GM21723 (cell line): ENCODE results near the gene PRR14.

Source experiments
- ATAC-seq: cut with Tn5 transposase; IDR thresholded peaks from one replicate; pipeline ENCODE4 v1.9.1; 2021; ENCODE audit warnings: mild to moderate bottlenecking, moderate library complexity; ENCODE audit not compliant: unreplicated experiment

PRR14 gene

GRCh38 chr16:30658731-30659506 is 8.2 kb downstream of the PRR14 start:
- peak; percentile 57 for ATAC-seq

GRCh38 chr16:30659507-30660423 is 9.0 kb downstream of the PRR14 start:
- no peak for ATAC-seq

GRCh38 chr16:30660424-30661261 is 9.9 kb downstream of the PRR14 start:
- ATAC-seq = no peak

- no peak for ATAC-seq
Observed at GRCh38 chr16:30662449-30662848, 11.7 kb downstream of the PRR14 start.

- ATAC-seq = no peak
Observed at GRCh38 chr16:30663038-30663437, 12.3 kb downstream of the PRR14 start.

GRCh38 chr16:30663820-30664219 is 13.1 kb downstream of the PRR14 start:
- ATAC-seq = no peak

GRCh38 chr16:30664616-30665109 is 13.9 kb downstream of the PRR14 start:
- no peak for ATAC-seq

GRCh38 chr16:30665155-30665829 is 14.5 kb downstream of the PRR14 start:
- ATAC-seq = no peak

- ATAC-seq = no peak
Observed at GRCh38 chr16:30665830-30666190, 15.1 kb downstream of the PRR14 start.

GRCh38 chr16:30666681-30667080 is 15.9 kb downstream of the PRR14 start:
- no peak for ATAC-seq

- ATAC-seq = no peak
Observed at GRCh38 chr16:30667361-30667905, 16.7 kb downstream of the PRR14 start.

GRCh38 chr16:30668393-30668792 is 17.6 kb downstream of the PRR14 start:
- no peak for ATAC-seq

GRCh38 chr16:30669026-30669902 is 18.5 kb downstream of the PRR14 start:
- ATAC-seq = no peak

GRCh38 chr16:30669903-30670824 is 19.4 kb downstream of the PRR14 start:
- ATAC-seq = no peak

GRCh38 chr16:30675143-30675542 is 24.4 kb downstream of the PRR14 start:
- no peak for ATAC-seq

GRCh38 chr16:30677931-30678585 is 27.3 kb downstream of the PRR14 start:
- ATAC-seq = no peak

GRCh38 chr16:30678586-30678970 is 27.8 kb downstream of the PRR14 start:
- ATAC-seq = no peak

- ATAC-seq = no peak
Observed at GRCh38 chr16:30680326-30680725, 29.6 kb downstream of the PRR14 start.
